ENCODE results near the gene FAM236A.
"Not testable (repeated sequence)": the region's sequence is repeated elsewhere in the genome, so short reads cannot be mapped to it uniquely, and the experiment has no call there.

DNA sequence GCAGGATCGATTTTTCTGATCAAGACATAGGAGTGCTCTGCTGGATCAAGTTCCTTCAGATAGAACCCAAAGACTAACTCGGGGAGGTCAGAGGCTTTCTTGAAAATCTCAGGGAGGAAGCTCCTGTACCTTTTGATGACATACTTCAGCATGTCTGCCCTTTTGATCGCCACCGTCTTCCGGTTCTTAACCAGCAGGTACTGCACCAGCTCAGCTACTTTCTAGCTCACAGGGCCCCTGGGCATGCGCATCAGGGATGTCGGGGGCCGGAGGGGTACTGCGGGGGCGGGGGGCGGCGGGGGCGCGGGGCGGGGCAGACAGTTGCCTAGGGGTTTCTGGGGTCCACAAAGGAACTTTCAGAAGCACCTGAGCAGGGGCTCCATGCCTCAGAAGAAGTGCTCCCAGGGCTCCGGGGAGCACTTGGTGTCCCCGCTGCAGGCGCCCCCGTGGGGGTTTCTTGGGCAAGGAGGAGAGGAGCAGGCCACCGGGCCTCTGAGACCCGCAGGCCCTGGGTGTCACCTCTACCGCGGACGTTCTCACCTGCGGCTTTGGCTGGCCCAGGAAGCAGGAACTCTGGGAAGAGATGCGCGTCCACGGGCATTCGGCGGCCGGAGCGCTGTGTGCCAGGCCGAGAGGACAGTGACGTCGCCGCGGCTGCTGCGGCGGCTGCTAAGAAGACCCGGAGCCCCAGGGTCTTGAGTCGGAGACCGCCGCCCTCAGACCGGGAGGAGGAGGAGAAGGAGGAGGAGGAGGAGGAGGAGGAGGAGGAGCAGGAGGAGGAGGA, 5.2 kb downstream of the FAM236A start:
- not testable (repeated sequence) for TF ChIP-seq EZH2 (IDR thresholded peaks at IDR 0.05); POLR2AphosphoS5 (IDR thresholded peaks at IDR 0.05; ENCODE audit: borderline replicate concordance, low read depth, low read length); FOXP2 (optimal IDR thresholded peaks at IDR 0.05; ENCODE audit: control extremely low read depth, extremely low read length, insufficient read depth)

All from SK-N-MC (cell line).